Transverse colon (tissue), 4 donors: ENCODE data around the gene MSI2. TPM values are rescaled to one million over a fixed set of nuclear protein-coding genes. Genes with fewer than 3 reads are reported as not detected.

Experiments
- DNase-seq: peaks from one replicate; pipeline ENCODE4 v3.0.0-alpha.2; 2019
- H3K27ac ChIP-seq, 4 donors: fragments of 200-600 bp; sonication (generic); 2 replicates each; pipeline ENCODE4 v1.5.1; 2016 to 2018; ENCODE audit warnings: inconsistent platforms in 4 of 4
- H3K27me3 ChIP-seq: fragments of 200-600 bp; sonication (generic); 2 replicates; pipeline ENCODE4 v1.5.1; 2017; ENCODE audit warnings: inconsistent platforms
- H3K36me3 ChIP-seq, 4 donors: fragments of 200-600 bp; sonication (generic); 2 replicates each; pipeline ENCODE4 v1.5.1; 2017 to 2019; ENCODE audit warnings: inconsistent platforms in 4 of 4
- H3K4me1 ChIP-seq, 4 donors: fragments of 200-600 bp; sonication (generic); 2 replicates each; pipeline ENCODE4 v1.5.1; 2017 to 2020; ENCODE audit warnings: inconsistent platforms in 4 of 4
- H3K4me3 ChIP-seq, 4 donors: fragments of 200-600 bp; sonication (generic); 1 replicate in 1 of 4; 2 replicates in 3 of 4; pipeline versions ENCODE4 v1.5.1 to v1.6.1; 2017 to 2019; ENCODE audit warnings: inconsistent platforms in 4 of 4
- H3K9me3 ChIP-seq, 2 donors: fragments of 200-600 bp; sonication (generic); 2 replicates each; pipeline ENCODE4 v1.5.1; 2017 to 2019; ENCODE audit warnings: inconsistent platforms in 2 of 2
- CTCF ChIP-seq, 5 experiments: fragments of 200-600 bp in 3 of 5; fragments of 450-650 bp in 2 of 5; sonication (generic) in 3 of 5; IDR thresholded peaks; 1 replicate in 2 of 5; 2 replicates in 3 of 5; pipeline ENCODE4 v1.5.1; 2016 to 2017; ENCODE audit warnings: antibody characterized with exemption in 5 of 5, inconsistent platforms in 3 of 5, mild to moderate bottlenecking in 2 of 5, moderate library complexity in 1 of 5
- EP300 ChIP-seq: sonication (generic); formaldehyde crosslinking; IDR thresholded peaks from one replicate; pipeline ENCODE4 v1.6.1; 2017; ENCODE audit warnings: antibody characterized with exemption, low read depth
- POLR2A ChIP-seq: fragments of 450-650 bp; IDR thresholded peaks from one replicate; pipeline ENCODE4 v1.6.1; 2016; ENCODE audit warnings: antibody characterized with exemption, mild to moderate bottlenecking, moderate library complexity
- POLR2AphosphoS5 ChIP-seq, 3 donors: sonication (generic); formaldehyde crosslinking; IDR thresholded peaks; one replicate each; pipeline ENCODE4 v1.6.1; 2016; ENCODE audit warnings: antibody characterized with exemption in 3 of 3
- WGBS, 2 donors: methylation state at CpG; one replicate each; pipeline ENCODE4 v1.1.5; 2018; ENCODE audit warnings: low coverage in 1 of 2; 5-methylcytosine and 5-hydroxymethylcytosine counted together
- in situ Hi-C, 4 donors: fragments of 200-750 bp; cut with MboI; loops; one replicate each; pipeline versions ENCODE4 v1.15.0 to v1.15.1; 2017; ENCODE audit warnings: low sequenced_read_pairs in 3 of 4, low pct_ligation_motif_present in 1 of 4, low pct_unique_long_range_greater_than_20kb in 1 of 4
- intact Hi-C: fragments of 100-400 bp; cut with DNase I; formaldehyde crosslinking; loops from one replicate; pipeline ENCODE4 v1.15.1; 2023; ENCODE audit warnings: low total_unique reads
- total RNA-seq, 4 donors: library from RNA; depleted of rRNA; stranded (reverse); fragments of >200 nt; gene quantifications; one replicate each; pipeline ENCODE4 v1.1.0, GENCODE V29; 2016

Gene MSI2
- total RNA-seq, 4 donors from 2014 or later = 20.6 to 36.0 (median 29.3) TPM

- Histone ChIP-seq H3K27ac (no peak overlapping the region), H3K9me3 (no peaks in the 10 kb centered on the region), H3K36me3 (no peaks in the 10 kb centered on the region), H3K27me3 (no peaks in the 10 kb centered on the region), H3K4me3 (no peak overlapping the region), H3K4me1 (peaks cover 0 to 6% (median 2%) of the 10 kb centered on the region in 4 donors)
- 91 to 95% methylated on average over 7 of the region's 7 CpGs for WGBS, 2 donors
- DNase-seq = no peak
- in situ Hi-C loops = no loop called here
- intact Hi-C loops = no loop called here
- TF ChIP-seq POLR2A = no peak
Observed at GRCh38 chr17:57697197-57697596, 440.9 kb downstream of the MSI2 start.

GRCh38 chr17:57697891-57698711 is 441.8 kb downstream of the MSI2 start:
- no peaks in the 10 kb centered on the region for H3K9me3 ChIP-seq
- no peaks in the 10 kb centered on the region for H3K27me3 ChIP-seq
- DNase-seq = no peak
- intact Hi-C loops = no loop called here
- H3K4me3 ChIP-seq = no peak overlapping the region
- H3K27ac ChIP-seq = no peak overlapping the region
- 33 to 65% methylated on average over 3 to 12 of the region's 12 CpGs for WGBS, 2 donors
- H3K4me1 ChIP-seq = peaks cover 0 to 6% (median 2%) of the 10 kb centered on the region in 4 donors
- TF ChIP-seq POLR2A = no peak
- TF ChIP-seq EP300 = no peak
- no peak for TF ChIP-seq CTCF (IDR thresholded peaks at IDR 0.05)
- no peak for TF ChIP-seq POLR2AphosphoS5 (IDR thresholded peaks at IDR 0.05)
- H3K36me3 ChIP-seq = no peaks in the 10 kb centered on the region
- in situ Hi-C loops = no loop called here

GRCh38 chr17:57699751-57700219 is 443.5 kb downstream of the MSI2 start:
- Histone ChIP-seq H3K4me1 (peaks cover 0 to 6% (median 2%) of the 10 kb centered on the region in 4 donors), H3K4me3 (no peak overlapping the region), H3K27me3 (no peaks in the 10 kb centered on the region), H3K36me3 (no peaks in the 10 kb centered on the region), H3K27ac (no peak overlapping the region), H3K9me3 (no peaks in the 10 kb centered on the region)
- 75 to 78% methylated on average over 4 to 9 of the region's 9 CpGs for WGBS, 2 donors
- in situ Hi-C loops = no loop called here
- DNase-seq = no peak
- TF ChIP-seq POLR2AphosphoS5 (IDR thresholded peaks at IDR 0.05) = no peak
- intact Hi-C loops = no loop called here

- Histone ChIP-seq H3K27me3 (no peaks in the 10 kb centered on the region), H3K4me3 (no peak overlapping the region), H3K27ac (no peak overlapping the region), H3K36me3 (no peaks in the 10 kb centered on the region), H3K9me3 (no peaks in the 10 kb centered on the region), H3K4me1 (peaks cover 0 to 6% (median 2%) of the 10 kb centered on the region in 4 donors)
- intact Hi-C loops = no loop called here
- DNase-seq = no peak
- in situ Hi-C loops = no loop called here
- TF ChIP-seq CTCF (IDR thresholded peaks at IDR 0.05) (no peak), EP300 (no peak), POLR2A (no peak), POLR2AphosphoS5 (IDR thresholded peaks at IDR 0.05) (no peak)
- WGBS, 2 donors = 90 to 96% methylated on average over 4 to 5 of the region's 5 CpGs
Observed at GRCh38 chr17:57701124-57701523, 444.8 kb downstream of the MSI2 start.

GRCh38 chr17:57703273-57703672 is 446.9 kb downstream of the MSI2 start:
- no peaks in the 10 kb centered on the region for H3K9me3 ChIP-seq
- no peaks in the 10 kb centered on the region for H3K27me3 ChIP-seq
- H3K4me3 ChIP-seq = no peak overlapping the region
- TF ChIP-seq POLR2AphosphoS5 (IDR thresholded peaks at IDR 0.05) = no peak
- no peak for TF ChIP-seq POLR2A
- no peak for TF ChIP-seq CTCF (IDR thresholded peaks at IDR 0.05)
- intact Hi-C loops = no loop called here
- in situ Hi-C loops = no loop called here
- peaks cover 0 to under 1% (median 0%) of the 10 kb centered on the region in 4 donors for H3K4me1 ChIP-seq
- H3K27ac ChIP-seq = no peak overlapping the region
- 82% methylated on average over 1 of the region's 1 CpG; no CpG with 5 or more reads in 1 of the 2 donors for WGBS, 2 donors
- DNase-seq = no peak
- no peaks in the 10 kb centered on the region for H3K36me3 ChIP-seq
